GM10266 (cell line): ENCODE data around the gene ADGRF1.

ENCODE experiments used
- DNase-seq: peaks from one replicate; pipeline ENCODE4 v3.0.0; 2012; ENCODE audit errors: extremely low spot score
- TF ChIP-seq, protein P1 (sequence below): IDR thresholded peaks from 2 replicates; pipeline ENCODE4 v1.5.1; 2012; ENCODE audit warnings: mild to moderate bottlenecking, low read depth; ENCODE audit not compliant: control insufficient read depth, insufficient read depth; ENCODE audit errors: missing control alignments

ADGRF1 gene

DNA sequence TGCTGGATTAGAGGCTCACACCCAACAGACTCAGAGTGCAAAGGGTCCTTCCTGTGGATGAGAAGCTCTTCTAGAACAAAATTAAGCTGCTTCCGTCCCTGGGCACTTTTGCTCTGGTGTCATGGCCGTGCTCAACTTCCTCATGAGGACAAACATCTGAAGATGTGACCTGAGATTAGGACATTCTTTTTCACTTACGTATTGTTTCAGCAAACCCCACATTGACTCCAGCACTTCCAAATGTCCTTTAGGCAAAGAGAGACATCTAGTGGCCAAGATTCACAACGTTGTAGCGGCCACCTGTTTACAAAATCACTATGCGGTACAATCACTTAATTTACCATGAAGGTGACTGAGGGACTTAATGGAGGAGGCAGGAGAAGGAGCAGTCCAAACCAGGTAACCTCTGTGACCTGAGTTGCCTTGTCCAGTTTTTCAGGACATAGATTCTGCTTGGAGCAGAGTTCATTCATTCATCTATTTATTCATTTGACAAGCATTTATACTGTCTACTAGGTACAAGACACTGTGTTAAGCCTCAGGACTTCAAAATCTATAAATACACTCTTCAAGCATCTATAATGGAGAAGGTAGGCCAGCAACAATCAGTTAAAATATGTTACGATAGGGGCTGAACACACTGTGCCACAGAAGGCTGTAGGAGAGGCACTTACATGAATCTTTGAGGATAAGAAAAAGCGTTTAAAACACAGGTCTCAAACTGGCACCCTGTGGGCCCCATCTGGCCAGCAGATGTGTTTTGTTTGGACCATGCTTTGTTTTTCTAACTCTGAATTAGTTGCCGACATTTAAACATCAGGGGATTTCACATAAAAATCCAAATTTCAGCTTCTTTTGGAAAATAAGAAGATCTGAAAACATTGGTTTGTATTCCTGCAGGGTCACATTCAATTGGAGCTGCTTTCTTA, 5.6 kb upstream of the ADGRF1 start:
- DNase-seq, result peak; percentile 26
- TF ChIP-seq, protein P1, sequence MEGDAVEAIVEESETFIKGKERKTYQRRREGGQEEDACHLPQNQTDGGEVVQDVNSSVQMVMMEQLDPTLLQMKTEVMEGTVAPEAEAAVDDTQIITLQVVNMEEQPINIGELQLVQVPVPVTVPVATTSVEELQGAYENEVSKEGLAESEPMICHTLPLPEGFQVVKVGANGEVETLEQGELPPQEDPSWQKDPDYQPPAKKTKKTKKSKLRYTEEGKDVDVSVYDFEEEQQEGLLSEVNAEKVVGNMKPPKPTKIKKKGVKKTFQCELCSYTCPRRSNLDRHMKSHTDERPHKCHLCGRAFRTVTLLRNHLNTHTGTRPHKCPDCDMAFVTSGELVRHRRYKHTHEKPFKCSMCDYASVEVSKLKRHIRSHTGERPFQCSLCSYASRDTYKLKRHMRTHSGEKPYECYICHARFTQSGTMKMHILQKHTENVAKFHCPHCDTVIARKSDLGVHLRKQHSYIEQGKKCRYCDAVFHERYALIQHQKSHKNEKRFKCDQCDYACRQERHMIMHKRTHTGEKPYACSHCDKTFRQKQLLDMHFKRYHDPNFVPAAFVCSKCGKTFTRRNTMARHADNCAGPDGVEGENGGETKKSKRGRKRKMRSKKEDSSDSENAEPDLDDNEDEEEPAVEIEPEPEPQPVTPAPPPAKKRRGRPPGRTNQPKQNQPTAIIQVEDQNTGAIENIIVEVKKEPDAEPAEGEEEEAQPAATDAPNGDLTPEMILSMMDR, result peak; percentile 81

DNA sequence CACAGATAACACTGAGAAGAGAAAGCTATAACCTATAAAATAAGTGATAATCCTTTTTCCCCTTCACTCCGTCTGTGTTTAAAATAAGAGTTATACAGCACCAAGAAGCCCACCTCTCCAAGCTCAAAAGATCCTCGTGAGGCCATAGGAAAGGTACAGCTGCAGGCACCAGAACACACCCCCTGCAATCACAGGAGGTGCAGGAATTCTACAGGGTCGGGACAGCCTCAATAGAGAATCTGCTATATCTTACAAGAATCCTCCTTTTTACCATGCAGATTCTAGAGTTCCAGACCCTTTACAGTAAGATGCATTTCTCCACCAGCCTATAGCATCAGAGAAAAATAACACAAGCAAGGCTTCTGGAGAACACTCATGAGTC, 5.0 kb upstream of the ADGRF1 start:
- DNase-seq, result no peak
- TF ChIP-seq, protein P1, result no peak

DNA sequence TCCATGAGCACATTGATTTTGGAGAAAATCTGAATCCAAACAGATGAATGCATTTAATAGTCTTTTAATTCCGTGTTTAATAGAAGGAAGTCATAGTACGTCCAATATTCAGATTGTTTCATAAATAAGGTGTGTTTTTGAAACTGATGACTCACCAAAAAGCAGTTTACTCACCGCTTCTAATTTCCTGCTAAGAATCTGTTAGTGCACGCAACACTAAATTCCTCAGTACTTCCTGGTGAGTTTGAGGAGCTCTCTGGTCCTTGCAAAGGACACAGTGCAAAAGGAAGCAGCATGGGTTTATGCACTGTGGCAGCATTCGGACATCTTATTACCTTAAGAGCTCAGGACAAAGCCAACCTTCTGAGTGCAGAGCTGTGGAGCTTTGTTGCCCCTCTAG, 2.3 kb upstream of the ADGRF1 start:
- no peak for DNase-seq
- TF ChIP-seq, protein P1, result no peak

DNA sequence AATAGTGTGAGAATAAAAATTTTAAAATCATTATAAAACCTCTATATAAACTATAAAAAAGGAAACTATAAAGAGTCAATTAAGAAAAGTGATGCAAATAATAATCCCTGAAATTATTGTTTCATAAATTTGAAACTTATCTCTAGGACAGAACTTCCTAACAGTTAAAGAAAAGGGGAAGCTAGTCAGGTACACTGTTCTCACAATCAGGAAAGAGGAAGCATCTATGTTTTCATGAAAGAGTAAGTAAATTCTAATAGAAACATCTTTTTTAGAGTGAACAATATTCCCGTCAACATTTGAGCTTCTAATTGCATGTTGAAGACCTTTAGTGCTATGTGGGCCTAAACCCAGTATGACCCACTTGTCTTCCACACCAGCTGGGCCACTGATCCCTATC, 1.2 kb upstream of the ADGRF1 start:
- no peak for DNase-seq

DNA sequence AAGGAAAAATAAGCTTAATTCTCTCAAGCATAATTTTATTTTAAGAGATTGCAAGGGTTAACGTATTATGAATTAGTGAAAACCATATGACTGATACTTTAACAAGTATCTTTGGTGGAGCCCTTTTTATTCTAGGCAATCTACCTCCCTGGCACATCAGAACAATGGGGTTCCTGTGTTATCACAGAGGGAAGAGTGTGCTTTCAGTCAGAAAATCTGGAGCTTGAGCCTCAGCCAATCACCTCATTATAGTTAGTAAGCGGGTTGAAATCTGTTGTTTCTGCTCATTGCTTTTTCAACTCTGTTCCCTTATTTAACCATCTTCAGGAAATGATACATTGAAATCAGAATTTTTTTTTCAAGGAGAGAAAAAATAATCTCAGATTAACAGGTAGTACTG, 391 bp downstream of the ADGRF1 start:
- DNase-seq, result no peak
- TF ChIP-seq, protein P1, result no peak

More for the DNA sequence above, 1.2 kb upstream of the ADGRF1 start:
- TF ChIP-seq, protein P1, result no peak

DNA sequence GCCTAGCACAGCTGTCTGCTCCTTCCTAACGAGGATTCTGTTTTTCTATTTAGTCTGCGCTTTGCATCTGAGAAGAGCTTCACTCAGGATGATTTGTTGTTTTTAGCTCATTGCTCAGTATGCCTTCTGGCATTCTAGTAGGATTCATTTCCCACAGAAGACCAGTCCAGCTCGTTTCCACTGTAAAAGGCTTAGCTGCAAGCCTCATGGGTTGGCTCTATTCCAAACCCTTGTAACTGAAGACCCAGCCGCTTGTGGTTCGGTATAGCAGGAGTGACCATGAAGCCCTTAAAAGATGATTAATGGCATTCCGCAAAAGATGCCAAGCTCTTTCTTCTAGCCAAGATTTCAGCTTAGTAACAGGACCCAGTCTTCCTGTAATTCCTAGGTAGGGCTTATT, 7.2 kb downstream of the ADGRF1 start:
- no peak for DNase-seq

DNA sequence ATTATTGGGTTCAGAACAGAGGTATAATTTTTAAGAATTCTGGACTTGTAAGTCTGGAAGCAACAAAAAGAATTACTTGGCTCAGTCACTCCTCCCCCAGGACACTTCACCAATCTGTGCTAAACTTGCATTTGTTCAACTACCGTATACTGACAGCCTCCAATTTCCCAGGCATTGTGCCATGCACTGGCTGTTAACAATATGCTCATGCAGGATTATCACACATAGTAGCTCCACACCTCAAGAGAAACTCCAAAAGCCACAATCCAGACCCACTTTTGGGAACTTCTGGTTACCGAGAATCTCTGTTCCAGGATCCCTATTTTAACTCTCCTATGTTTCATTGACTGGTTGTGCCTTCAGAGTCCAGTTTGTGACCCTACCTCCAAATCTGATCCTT, 7.7 kb downstream of the ADGRF1 start:
- no peak for DNase-seq
- TF ChIP-seq, protein P1, result no peak

More for the DNA sequence above, 7.2 kb downstream of the ADGRF1 start:
- TF ChIP-seq, protein P1, result no peak
